Caco-2 (cell line): ENCODE measurements around the gene GDF10. TPM values are rescaled to one million over a fixed set of nuclear protein-coding genes. Genes with fewer than 3 reads are reported as not detected.

Experiments
- BruUV-seq: library from RNA; stranded (reverse); fragments of 400-500 nt; replicated peaks from 2 replicates; lab custom pipeline; 2021; lab: Mats Ljungman, UMichigan
- CTCF ChIA-PET: fragments of 300-600 bp; sonication (Branson Sonifier 250); formaldehyde crosslinking; loops from one replicate; lab custom pipeline; 2022; ENCODE audit warnings: antibody characterized with exemption; lab: Charles Lee
- POLR2A ChIA-PET: fragments of 300-600 bp; sonication (Branson Sonifier 250); formaldehyde crosslinking; loops from one replicate; lab custom pipeline; 2022; ENCODE audit warnings: antibody characterized with exemption; lab: Charles Lee
- DNase-seq, 2 experiments: peaks; one replicate each; pipeline versions ENCODE4 v3.0.0 to v3.0.0-alpha.2; 2020 to 2022
- H3K27me3 ChIP-seq: replicated peaks from 2 replicates; pipeline ENCODE4 v1.6.0; 2011; ENCODE audit warnings: low read length; ENCODE audit not compliant: control insufficient read depth, insufficient read depth
- H3K36me3 ChIP-seq: 2 replicates; pipeline ENCODE4 v1.5.1; 2011; ENCODE audit warnings: low read length; ENCODE audit not compliant: control insufficient read depth, insufficient read depth
- H3K4me1 ChIP-seq: fragments of 250-450 bp; sonication (Bioruptor Pico); 2 replicates; pipeline ENCODE4 v1.5.1; 2020; ENCODE audit warnings: mild to moderate bottlenecking
- H3K4me3 ChIP-seq: 2 replicates; pipeline ENCODE4 v1.5.1; 2011; ENCODE audit warnings: low read depth, mild to moderate bottlenecking, control low read depth, low read length
- H3K9me3 ChIP-seq: fragments of 250-450 bp; sonication (Bioruptor Pico); 2 replicates; pipeline ENCODE4 v1.5.1; 2020; ENCODE audit warnings: mild to moderate bottlenecking, moderate library complexity
- H3K27ac Mint-ChIP-seq: one replicate; pipeline ENCODE4 v1.8.0; 2022; ENCODE audit warnings: mixed read lengths; ENCODE audit not compliant: unreplicated experiment
- H3K27me3 Mint-ChIP-seq: one replicate; pipeline ENCODE4 v1.8.0; 2022; ENCODE audit warnings: mixed read lengths; ENCODE audit not compliant: insufficient read depth, unreplicated experiment
- H3K36me3 Mint-ChIP-seq: one replicate; pipeline ENCODE4 v1.8.0; 2022; ENCODE audit warnings: mild to moderate bottlenecking, mixed read lengths; ENCODE audit not compliant: insufficient read depth, unreplicated experiment
- H3K4me1 Mint-ChIP-seq: one replicate; pipeline ENCODE4 v1.8.0; 2022; ENCODE audit warnings: low read depth, mixed read lengths; ENCODE audit not compliant: unreplicated experiment
- H3K4me3 Mint-ChIP-seq: one replicate; pipeline ENCODE4 v1.8.0; 2022; ENCODE audit warnings: mild to moderate bottlenecking, moderate library complexity, mixed read lengths; ENCODE audit not compliant: unreplicated experiment
- H3K9me3 Mint-ChIP-seq: one replicate; pipeline ENCODE4 v1.8.0; 2022; ENCODE audit warnings: mixed read lengths; ENCODE audit not compliant: unreplicated experiment
- intact Hi-C: fragments of 100-400 bp; cut with micrococcal nuclease; formaldehyde crosslinking; loops from one replicate; pipeline ENCODE4 v1.10.0; 2022; ENCODE audit not compliant: unreplicated experiment
- total RNA-seq: library from RNA; stranded (reverse); gene quantifications from 2 replicates; pipeline ENCODE4 v1.2.3, GENCODE V29; 2022
- TF ChIP-seq, protein P1 (sequence below), 2 experiments: fragments of 200-600 bp in 1 of 2; IDR thresholded peaks; 1 replicate in 1 of 2; 2 replicates in 1 of 2; pipeline versions ENCODE4 v1.5.1 to v1.8.0; 2011 to 2022; ENCODE audit warnings: antibody characterized with exemption in 1 of 2, control low read depth in 1 of 2, inconsistent platforms in 1 of 2, low read depth in 1 of 2, low read length in 1 of 2, mild to moderate bottlenecking in 1 of 2, moderate library complexity in 1 of 2; ENCODE audit not compliant: insufficient read depth in 1 of 2, severe bottlenecking in 1 of 2, unreplicated experiment in 1 of 2

The GDF10 gene
- total RNA-seq, 1 experiment from 2014 or later, result not detected

DNA sequence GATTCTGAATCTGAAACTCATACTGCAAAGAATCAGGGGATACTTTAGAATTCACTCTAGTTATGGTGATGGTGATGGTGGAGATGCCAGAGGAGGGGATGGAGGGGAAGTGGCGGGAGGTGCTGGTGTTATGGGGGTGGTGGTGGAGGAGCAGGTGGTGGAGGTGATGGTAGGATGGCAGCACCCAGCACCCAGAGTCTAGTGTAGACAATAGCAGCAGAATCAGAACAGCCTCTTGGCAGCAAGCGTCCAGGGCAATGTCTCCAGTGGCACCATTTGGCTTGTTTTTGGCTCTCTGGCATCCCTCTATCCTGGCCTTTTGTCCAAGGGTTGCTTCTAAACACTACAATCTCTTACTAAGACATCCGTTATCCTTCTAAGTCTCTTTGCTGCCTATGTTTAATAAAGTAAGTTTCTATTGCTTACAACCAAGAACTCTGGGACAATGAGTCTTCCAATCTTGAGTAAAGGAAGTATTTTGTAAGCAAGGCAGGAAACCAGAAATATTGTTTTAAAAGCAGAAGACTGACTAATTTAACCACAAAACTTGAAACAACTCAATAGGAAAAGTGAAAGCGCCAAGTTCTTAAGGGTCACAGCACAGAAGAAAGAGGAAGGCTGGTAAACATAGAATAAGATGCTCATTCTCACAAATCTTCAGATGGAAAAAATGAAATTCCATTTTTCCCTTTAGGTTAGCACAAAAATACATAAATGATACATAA is 42.4 kb upstream of the GDF10 start:
- CTCF ChIA-PET, result no interaction called here
- POLR2A ChIA-PET, result no interaction called here
- Histone ChIP-seq H3K27me3 (no peaks in the 10 kb centered on the region), H3K9me3 (no peaks in the 10 kb centered on the region), H3K4me3 (no peak overlapping the region), H3K4me1 (no peaks in the 10 kb centered on the region), H3K36me3 (no peaks in the 10 kb centered on the region)
- H3K27ac Mint-ChIP-seq, result no peak overlapping the region
- H3K4me1 Mint-ChIP-seq, result no peaks in the 10 kb centered on the region
- H3K9me3 Mint-ChIP-seq, result no peaks in the 10 kb centered on the region
- TF ChIP-seq, protein P1, sequence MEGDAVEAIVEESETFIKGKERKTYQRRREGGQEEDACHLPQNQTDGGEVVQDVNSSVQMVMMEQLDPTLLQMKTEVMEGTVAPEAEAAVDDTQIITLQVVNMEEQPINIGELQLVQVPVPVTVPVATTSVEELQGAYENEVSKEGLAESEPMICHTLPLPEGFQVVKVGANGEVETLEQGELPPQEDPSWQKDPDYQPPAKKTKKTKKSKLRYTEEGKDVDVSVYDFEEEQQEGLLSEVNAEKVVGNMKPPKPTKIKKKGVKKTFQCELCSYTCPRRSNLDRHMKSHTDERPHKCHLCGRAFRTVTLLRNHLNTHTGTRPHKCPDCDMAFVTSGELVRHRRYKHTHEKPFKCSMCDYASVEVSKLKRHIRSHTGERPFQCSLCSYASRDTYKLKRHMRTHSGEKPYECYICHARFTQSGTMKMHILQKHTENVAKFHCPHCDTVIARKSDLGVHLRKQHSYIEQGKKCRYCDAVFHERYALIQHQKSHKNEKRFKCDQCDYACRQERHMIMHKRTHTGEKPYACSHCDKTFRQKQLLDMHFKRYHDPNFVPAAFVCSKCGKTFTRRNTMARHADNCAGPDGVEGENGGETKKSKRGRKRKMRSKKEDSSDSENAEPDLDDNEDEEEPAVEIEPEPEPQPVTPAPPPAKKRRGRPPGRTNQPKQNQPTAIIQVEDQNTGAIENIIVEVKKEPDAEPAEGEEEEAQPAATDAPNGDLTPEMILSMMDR (IDR thresholded peaks at IDR 0.05; ENCODE audit: insufficient read depth in 1 of 2, low read depth in 1 of 2, low read length in 1 of 2, severe bottlenecking in 1 of 2, unreplicated experiment in 1 of 2), result no peak
- peaks cover 4% of the 10 kb centered on the region for H3K27me3 Mint-ChIP-seq
- H3K4me3 Mint-ChIP-seq, result no peak overlapping the region
- intact Hi-C loops, result no loop called here
- H3K36me3 Mint-ChIP-seq, result no peaks in the 10 kb centered on the region
- BruUV-seq, result no TSS peak
- DNase-seq, result no peak

DNA sequence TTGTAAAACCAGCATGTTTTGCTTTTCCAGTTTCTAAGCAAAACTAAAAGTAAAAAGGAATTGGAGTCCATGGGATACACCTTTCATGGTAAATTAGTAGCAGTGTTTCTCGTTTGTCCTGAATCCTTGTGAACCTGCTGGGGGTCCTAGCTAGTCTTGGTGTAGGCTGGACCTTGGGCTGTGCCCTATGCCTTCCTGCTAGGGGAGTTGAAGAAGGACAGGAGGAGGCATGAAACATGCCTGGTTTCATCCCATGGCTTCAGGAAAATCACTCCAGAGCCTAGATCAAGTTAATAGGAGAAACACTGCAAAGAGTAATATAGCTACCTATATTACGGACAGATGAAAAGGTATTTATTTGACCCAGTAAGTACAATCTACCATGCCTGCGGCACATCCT is 41.1 kb upstream of the GDF10 start:
- BruUV-seq, result no TSS peak
- H3K27me3 ChIP-seq, result no peaks in the 10 kb centered on the region

DNA sequence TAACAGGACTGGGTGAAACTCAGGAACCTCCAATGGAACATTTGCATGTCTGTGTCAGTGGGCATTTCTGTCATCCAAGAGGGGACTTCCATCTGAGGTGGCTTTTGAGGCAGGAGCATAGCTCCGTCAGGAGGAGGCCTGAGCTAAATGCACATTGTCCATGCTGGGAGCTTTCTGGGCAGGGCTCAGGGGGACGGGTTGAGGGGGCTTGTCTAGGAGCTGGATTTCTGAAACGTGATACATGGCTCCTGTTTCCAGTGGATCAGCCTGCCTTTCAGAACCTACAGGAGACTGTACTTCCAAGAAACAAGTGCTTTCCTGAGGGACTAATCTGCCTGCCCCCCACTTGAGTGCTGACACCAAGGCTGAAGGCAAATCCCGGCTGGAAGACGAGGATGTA is 40.5 kb upstream of the GDF10 start:
- CTCF ChIA-PET, result no interaction called here

More for the DNA sequence above, 41.1 kb upstream of the GDF10 start:
- no peaks in the 10 kb centered on the region for H3K4me1 Mint-ChIP-seq
- CTCF ChIA-PET, result no interaction called here
- no peak for DNase-seq
- intact Hi-C loops, result no loop called here
- H3K4me3 ChIP-seq, result no peak overlapping the region
- H3K9me3 Mint-ChIP-seq, result peaks cover 5% of the 10 kb centered on the region
- no peaks in the 10 kb centered on the region for H3K4me1 ChIP-seq
- POLR2A ChIA-PET, result no interaction called here
- H3K27ac Mint-ChIP-seq, result no peak overlapping the region
- no peaks in the 10 kb centered on the region for H3K9me3 ChIP-seq
- no peaks in the 10 kb centered on the region for H3K36me3 Mint-ChIP-seq
- peaks cover 6% of the 10 kb centered on the region for H3K27me3 Mint-ChIP-seq
- H3K4me3 Mint-ChIP-seq, result no peak overlapping the region
- no peaks in the 10 kb centered on the region for H3K36me3 ChIP-seq
- TF ChIP-seq, protein P1 (IDR thresholded peaks at IDR 0.05; ENCODE audit: insufficient read depth in 1 of 2, low read depth in 1 of 2, low read length in 1 of 2, severe bottlenecking in 1 of 2, unreplicated experiment in 1 of 2), result no peak

More for the DNA sequence above, 40.5 kb upstream of the GDF10 start:
- Histone ChIP-seq H3K4me3 (no peak overlapping the region), H3K27me3 (no peaks in the 10 kb centered on the region), H3K9me3 (no peaks in the 10 kb centered on the region), H3K4me1 (no peaks in the 10 kb centered on the region), H3K36me3 (no peaks in the 10 kb centered on the region)
- no peak overlapping the region for H3K4me3 Mint-ChIP-seq
- TF ChIP-seq, protein P1 (IDR thresholded peaks at IDR 0.05; ENCODE audit: insufficient read depth in 1 of 2, low read depth in 1 of 2, low read length in 1 of 2, severe bottlenecking in 1 of 2, unreplicated experiment in 1 of 2), result no peak
- BruUV-seq, result no TSS peak
- H3K36me3 Mint-ChIP-seq, result no peaks in the 10 kb centered on the region
- peaks cover 9% of the 10 kb centered on the region for H3K9me3 Mint-ChIP-seq
- H3K4me1 Mint-ChIP-seq, result no peaks in the 10 kb centered on the region
- H3K27ac Mint-ChIP-seq, result no peak overlapping the region
- no peak for DNase-seq
- H3K27me3 Mint-ChIP-seq, result peaks cover 8% of the 10 kb centered on the region
- intact Hi-C loops, result no loop called here
- POLR2A ChIA-PET, result no interaction called here
